Stimulated activated CD4-positive, alpha-beta T cell treated with anti-CD3 and anti-CD28 coated beads, Interleukin-4, amount 100 ng/mL, for 4 hours (primary cell): ENCODE measurements around the gene ACOT7.
A peak's percentile ranks its signal among the peaks of the same experiment; 100 is the strongest.
"Not testable (repeated sequence)": the region's sequence is repeated elsewhere in the genome, so short reads cannot be mapped to it uniquely, and the experiment has no call there.

Experiments used
- DNase-seq, 2 experiments: peaks; one replicate each; pipeline ENCODE4 v3.0.0-alpha.2; 2020

The ACOT7 gene

GRCh38 chr1:6395781-6396244 is 2.2 kb upstream of the ACOT7 start:
- not testable (repeated sequence) for DNase-seq

GRCh38 chr1:6395130-6395529 is 1.6 kb upstream of the ACOT7 start:
- DNase-seq: not testable (repeated sequence)

GRCh38 chr1:6392809-6393399 is 663 bp downstream of the ACOT7 start:
- no peak for DNase-seq

GRCh38 chr1:6391951-6392808 is 1.4 kb downstream of the ACOT7 start:
- no peak for DNase-seq

- no peak for DNase-seq
Measured at GRCh38 chr1:6389971-6390370, 3.6 kb downstream of the ACOT7 start.

- DNase-seq: no peak
Measured at GRCh38 chr1:6386371-6386949, 7.1 kb downstream of the ACOT7 start.

GRCh38 chr1:6385488-6386191 is 7.9 kb downstream of the ACOT7 start:
- DNase-seq: no peak

- no peak for DNase-seq
Measured at GRCh38 chr1:6384962-6385361, 8.6 kb downstream of the ACOT7 start.

GRCh38 chr1:6384135-6384534 is 9.4 kb downstream of the ACOT7 start:
- DNase-seq: no peak

- no peak for DNase-seq
Measured at GRCh38 chr1:6380037-6380436, 13.5 kb downstream of the ACOT7 start.

GRCh38 chr1:6378096-6378746 is 15.3 kb downstream of the ACOT7 start:
- no peak for DNase-seq

- no peak for DNase-seq
Measured at GRCh38 chr1:6373961-6374720, 19.4 kb downstream of the ACOT7 start.

- DNase-seq: not testable (repeated sequence)
Measured at GRCh38 chr1:6372236-6372635, 21.3 kb downstream of the ACOT7 start.

GRCh38 chr1:6370006-6370405 is 23.6 kb downstream of the ACOT7 start:
- DNase-seq: no peak

- DNase-seq: no peak
Measured at GRCh38 chr1:6367381-6368012, 26.1 kb downstream of the ACOT7 start.

- peak; percentile 23 to 48 for DNase-seq
Measured at GRCh38 chr1:6365047-6365446, 28.5 kb downstream of the ACOT7 start.

- not testable (repeated sequence) for DNase-seq
Measured at GRCh38 chr1:6363085-6363884, 30.3 kb downstream of the ACOT7 start.

GRCh38 chr1:6361124-6361775 is 32.3 kb downstream of the ACOT7 start:
- no peak for DNase-seq

GRCh38 chr1:6360517-6361070 is 33.0 kb downstream of the ACOT7 start:
- DNase-seq: no peak

GRCh38 chr1:6360117-6360496 is 33.5 kb downstream of the ACOT7 start:
- no peak for DNase-seq
